ENCODE data around the gene MCOLN2.
"Not testable (repeated sequence)": the region's sequence is repeated elsewhere in the genome, so short reads cannot be mapped to it uniquely, and the experiment has no call there.

Gene MCOLN2

GRCh38 chr1:84902727-84903126, 94.2 kb downstream of the MCOLN2 start:
- not testable (repeated sequence) for H3K4me3 ChIP-seq (ENCODE audit: low read depth, low read length)

DNA sequence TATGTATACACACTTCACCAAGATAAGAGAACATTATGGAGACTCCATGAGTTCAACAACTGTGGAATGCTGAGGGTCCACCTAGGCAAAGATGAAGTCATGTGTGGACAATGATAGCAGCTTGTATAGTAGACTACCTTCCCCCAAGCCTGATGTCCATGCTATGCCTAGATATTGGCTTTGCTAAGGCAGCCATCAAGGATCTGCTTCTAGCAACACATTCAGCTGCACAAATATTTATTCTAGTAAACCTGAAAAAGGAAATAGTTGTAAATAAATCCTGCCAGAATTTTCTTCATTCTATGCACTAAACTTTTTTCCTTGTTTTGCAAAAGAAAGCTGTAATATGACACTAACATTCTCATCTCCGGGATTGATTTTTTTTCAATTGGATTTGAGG, 96.9 kb downstream of the MCOLN2 start:
- no peak overlapping the region for H3K4me3 ChIP-seq (ENCODE audit: low read depth, low read length)

DNA sequence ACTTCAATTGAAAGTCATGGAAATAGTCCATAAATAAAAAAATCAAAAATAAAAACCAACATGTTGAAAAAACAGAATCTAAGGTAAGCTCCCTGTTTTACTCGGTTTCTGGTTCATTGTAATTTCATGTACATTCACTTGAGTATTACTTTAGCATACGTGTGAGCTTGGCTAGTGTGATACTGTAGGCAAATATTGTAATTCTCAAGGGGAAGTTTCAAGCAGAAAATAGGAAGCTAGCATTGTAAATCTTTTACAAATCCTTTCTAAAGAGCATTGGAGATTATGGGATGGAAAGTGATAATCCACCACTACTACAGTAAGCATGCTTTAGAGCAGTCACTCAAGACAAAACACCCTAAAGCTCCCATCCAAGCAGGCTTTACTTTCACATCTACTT, 100.6 kb downstream of the MCOLN2 start:
- no peak overlapping the region for H3K4me3 ChIP-seq (ENCODE audit: low read depth, low read length)

- peak within 1 kb of the TSS; percentile 61 for H3K4me3 ChIP-seq (ENCODE audit: low read depth, low read length)
Observed at GRCh38 chr1:84892705-84893618, 104.0 kb downstream of the MCOLN2 start, which contains the start of gene LPAR3. LPAR3 (minus strand) TSS chr1:84893206; CDS start chr1:84866120, 27,086 bp downstream.

GRCh38 chr1:84890566-84890965, 106.3 kb downstream of the MCOLN2 start:
- H3K4me3 ChIP-seq (ENCODE audit: low read depth, low read length) = no peak overlapping the region

- H3K4me3 ChIP-seq (ENCODE audit: low read depth, low read length) = no peak overlapping the region
Observed at GRCh38 chr1:84889437-84889836, 107.5 kb downstream of the MCOLN2 start.

DNA sequence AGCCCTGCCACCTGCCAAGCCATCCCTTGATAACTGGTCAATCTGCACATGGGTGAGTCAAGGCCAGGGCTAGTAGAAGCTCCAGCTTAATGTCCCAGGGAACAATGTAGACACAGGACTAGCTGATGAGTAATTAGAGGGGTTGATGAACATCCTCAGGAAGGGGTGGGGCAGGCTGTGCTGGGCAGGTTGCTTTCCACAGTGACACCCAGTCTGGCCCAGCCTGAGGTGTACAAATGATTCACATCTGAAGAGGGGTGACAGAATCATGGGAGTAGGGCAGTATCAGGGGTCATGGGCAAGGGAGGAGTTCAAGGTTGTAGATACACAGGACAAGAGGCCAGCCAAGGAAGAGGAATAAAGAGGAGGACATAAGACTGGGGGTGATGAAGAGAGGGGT, 108.2 kb downstream of the MCOLN2 start:
- no peak overlapping the region for H3K4me3 ChIP-seq (ENCODE audit: low read depth, low read length)

- no peak overlapping the region for H3K4me3 ChIP-seq (ENCODE audit: low read depth, low read length)
Observed at GRCh38 chr1:84887261-84887934, 109.5 kb downstream of the MCOLN2 start.

- no peak overlapping the region for H3K4me3 ChIP-seq (ENCODE audit: low read depth, low read length)
Observed at GRCh38 chr1:84885469-84885868, 111.4 kb downstream of the MCOLN2 start.

- H3K4me3 ChIP-seq (ENCODE audit: low read depth, low read length) = no peak overlapping the region
Observed at GRCh38 chr1:84884671-84885389, 112.1 kb downstream of the MCOLN2 start.

DNA sequence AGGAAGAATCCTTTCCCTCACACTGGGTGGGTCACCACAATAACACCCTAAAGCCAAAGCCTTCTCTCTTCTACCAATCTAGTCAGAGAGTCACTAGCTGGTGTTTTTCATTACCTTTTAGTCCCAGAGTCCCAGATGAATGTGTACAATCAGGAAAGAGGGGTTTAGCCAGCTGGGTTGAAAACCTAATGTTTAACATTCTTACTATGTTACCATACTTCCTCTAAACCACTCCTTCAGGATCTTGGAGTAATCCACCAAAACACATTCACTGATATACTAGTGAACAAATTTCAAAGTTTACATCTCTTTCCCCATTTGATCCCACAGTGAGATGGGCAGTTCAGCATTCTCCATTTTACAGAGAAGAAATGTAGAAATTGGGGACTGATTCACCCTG, 113.6 kb downstream of the MCOLN2 start:
- H3K4me3 ChIP-seq (ENCODE audit: low read depth, low read length) = no peak overlapping the region

DNA sequence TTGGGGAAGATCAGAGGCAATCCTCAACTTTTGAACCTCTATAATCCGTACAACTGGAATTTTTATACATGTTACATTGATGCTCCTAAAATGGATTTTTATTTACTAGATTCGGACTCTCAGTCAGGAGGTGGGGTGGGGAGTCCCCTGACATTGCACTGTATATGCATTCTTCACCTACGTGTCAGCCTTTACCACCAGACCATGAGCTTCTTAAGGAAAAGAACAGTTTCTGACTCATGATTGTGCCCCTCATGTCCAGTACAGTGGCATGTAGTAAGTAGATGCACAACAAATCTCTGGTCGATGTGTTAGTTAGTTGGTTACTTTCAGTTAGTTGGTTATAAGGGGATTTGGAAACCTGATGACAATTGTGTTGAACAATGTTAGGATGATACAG, 119.3 kb downstream of the MCOLN2 start:
- H3K4me3 ChIP-seq (ENCODE audit: low read depth, low read length) = no peak overlapping the region

GRCh38 chr1:84876353-84876752, 120.6 kb downstream of the MCOLN2 start:
- H3K4me3 ChIP-seq (ENCODE audit: low read depth, low read length) = no peak overlapping the region

Data from iPS-11a (cell line).